ENCODE measurements around the gene KCNT1.

Gene KCNT1

GRCh38 chr9:135839516-135839915 lies 137.5 kb downstream of the KCNT1 start:
- peaks cover 12% of the 10 kb centered on the region; the same call in 1 of the 2 replicates for H3K36me3 ChIP-seq (ENCODE audit: insufficient read depth, low read length)
- no peaks in the 10 kb centered on the region for H3K4me1 ChIP-seq (ENCODE audit: control insufficient read depth, insufficient read depth, low read length, unreplicated experiment)
- no peak overlapping the region for H3K27ac ChIP-seq (ENCODE audit: low read depth, low read length)
- H3K4me3 ChIP-seq (ENCODE audit: low read depth, low read length) = no peak overlapping the region
- no peaks in the 10 kb centered on the region for H3K27me3 ChIP-seq (ENCODE audit: insufficient read depth, low read length)
- H3K79me2 ChIP-seq (ENCODE audit: control insufficient read depth, insufficient read depth, low read length, unreplicated experiment) = peaks cover 11% of the 10 kb centered on the region
- no peak overlapping the region for H2AFZ ChIP-seq (ENCODE audit: low read length, unreplicated experiment)

- Histone ChIP-seq H2AFZ (ENCODE audit: low read length, unreplicated experiment) (no peak overlapping the region), H3K4me1 (ENCODE audit: control insufficient read depth, insufficient read depth, low read length, unreplicated experiment) (no peaks in the 10 kb centered on the region), H3K27me3 (ENCODE audit: insufficient read depth, low read length) (no peaks in the 10 kb centered on the region), H3K27ac (ENCODE audit: low read depth, low read length) (no peak overlapping the region), H3K79me2 (ENCODE audit: control insufficient read depth, insufficient read depth, low read length, unreplicated experiment) (peaks cover 11% of the 10 kb centered on the region), H3K4me3 (ENCODE audit: low read depth, low read length) (no peak overlapping the region), H3K36me3 (ENCODE audit: insufficient read depth, low read length) (peaks cover 12% of the 10 kb centered on the region; the same call in 1 of the 2 replicates)
Observed at GRCh38 chr9:135840107-135840506, 138.1 kb downstream of the KCNT1 start.

GRCh38 chr9:135840539-135840938 lies 138.6 kb downstream of the KCNT1 start:
- Histone ChIP-seq H3K27me3 (ENCODE audit: insufficient read depth, low read length) (no peaks in the 10 kb centered on the region), H2AFZ (ENCODE audit: low read length, unreplicated experiment) (no peak overlapping the region), H3K27ac (ENCODE audit: low read depth, low read length) (no peak overlapping the region), H3K4me3 (ENCODE audit: low read depth, low read length) (no peak overlapping the region), H3K36me3 (ENCODE audit: insufficient read depth, low read length) (peaks cover 12% of the 10 kb centered on the region; the same call in 1 of the 2 replicates), H3K4me1 (ENCODE audit: control insufficient read depth, insufficient read depth, low read length, unreplicated experiment) (no peaks in the 10 kb centered on the region), H3K79me2 (ENCODE audit: control insufficient read depth, insufficient read depth, low read length, unreplicated experiment) (peaks cover 11% of the 10 kb centered on the region)

All from ACC112 (cell line).